Measurements from ENCODE around the gene EXD3.

EXD3 gene

GRCh38 chr9:137304383-137305059, 118.4 kb downstream of the EXD3 start:
- TF ChIP-seq, protein P1, sequence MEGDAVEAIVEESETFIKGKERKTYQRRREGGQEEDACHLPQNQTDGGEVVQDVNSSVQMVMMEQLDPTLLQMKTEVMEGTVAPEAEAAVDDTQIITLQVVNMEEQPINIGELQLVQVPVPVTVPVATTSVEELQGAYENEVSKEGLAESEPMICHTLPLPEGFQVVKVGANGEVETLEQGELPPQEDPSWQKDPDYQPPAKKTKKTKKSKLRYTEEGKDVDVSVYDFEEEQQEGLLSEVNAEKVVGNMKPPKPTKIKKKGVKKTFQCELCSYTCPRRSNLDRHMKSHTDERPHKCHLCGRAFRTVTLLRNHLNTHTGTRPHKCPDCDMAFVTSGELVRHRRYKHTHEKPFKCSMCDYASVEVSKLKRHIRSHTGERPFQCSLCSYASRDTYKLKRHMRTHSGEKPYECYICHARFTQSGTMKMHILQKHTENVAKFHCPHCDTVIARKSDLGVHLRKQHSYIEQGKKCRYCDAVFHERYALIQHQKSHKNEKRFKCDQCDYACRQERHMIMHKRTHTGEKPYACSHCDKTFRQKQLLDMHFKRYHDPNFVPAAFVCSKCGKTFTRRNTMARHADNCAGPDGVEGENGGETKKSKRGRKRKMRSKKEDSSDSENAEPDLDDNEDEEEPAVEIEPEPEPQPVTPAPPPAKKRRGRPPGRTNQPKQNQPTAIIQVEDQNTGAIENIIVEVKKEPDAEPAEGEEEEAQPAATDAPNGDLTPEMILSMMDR (IDR thresholded peaks at IDR 0.05; ENCODE audit: insufficient read depth, low read length) = no peak
- TF ChIP-seq POLR2AphosphoS5 (IDR thresholded peaks at IDR 0.05; ENCODE audit: low read depth) = no peak
- TF ChIP-seq GABPA (IDR thresholded peaks at IDR 0.05; ENCODE audit: low read depth) = no peak
- TF ChIP-seq SPI1 (IDR thresholded peaks at IDR 0.05; ENCODE audit: borderline replicate concordance, low read depth) = no peak
- TF ChIP-seq, protein P2, sequence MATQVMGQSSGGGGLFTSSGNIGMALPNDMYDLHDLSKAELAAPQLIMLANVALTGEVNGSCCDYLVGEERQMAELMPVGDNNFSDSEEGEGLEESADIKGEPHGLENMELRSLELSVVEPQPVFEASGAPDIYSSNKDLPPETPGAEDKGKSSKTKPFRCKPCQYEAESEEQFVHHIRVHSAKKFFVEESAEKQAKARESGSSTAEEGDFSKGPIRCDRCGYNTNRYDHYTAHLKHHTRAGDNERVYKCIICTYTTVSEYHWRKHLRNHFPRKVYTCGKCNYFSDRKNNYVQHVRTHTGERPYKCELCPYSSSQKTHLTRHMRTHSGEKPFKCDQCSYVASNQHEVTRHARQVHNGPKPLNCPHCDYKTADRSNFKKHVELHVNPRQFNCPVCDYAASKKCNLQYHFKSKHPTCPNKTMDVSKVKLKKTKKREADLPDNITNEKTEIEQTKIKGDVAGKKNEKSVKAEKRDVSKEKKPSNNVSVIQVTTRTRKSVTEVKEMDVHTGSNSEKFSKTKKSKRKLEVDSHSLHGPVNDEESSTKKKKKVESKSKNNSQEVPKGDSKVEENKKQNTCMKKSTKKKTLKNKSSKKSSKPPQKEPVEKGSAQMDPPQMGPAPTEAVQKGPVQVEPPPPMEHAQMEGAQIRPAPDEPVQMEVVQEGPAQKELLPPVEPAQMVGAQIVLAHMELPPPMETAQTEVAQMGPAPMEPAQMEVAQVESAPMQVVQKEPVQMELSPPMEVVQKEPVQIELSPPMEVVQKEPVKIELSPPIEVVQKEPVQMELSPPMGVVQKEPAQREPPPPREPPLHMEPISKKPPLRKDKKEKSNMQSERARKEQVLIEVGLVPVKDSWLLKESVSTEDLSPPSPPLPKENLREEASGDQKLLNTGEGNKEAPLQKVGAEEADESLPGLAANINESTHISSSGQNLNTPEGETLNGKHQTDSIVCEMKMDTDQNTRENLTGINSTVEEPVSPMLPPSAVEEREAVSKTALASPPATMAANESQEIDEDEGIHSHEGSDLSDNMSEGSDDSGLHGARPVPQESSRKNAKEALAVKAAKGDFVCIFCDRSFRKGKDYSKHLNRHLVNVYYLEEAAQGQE (IDR thresholded peaks at IDR 0.05; ENCODE audit: insufficient replicate concordance, low read depth) = no peak
- H3K27me3 ChIP-seq (ENCODE audit: insufficient read depth, poor library complexity, severe bottlenecking) = peaks cover 44% of the 10 kb centered on the region
- DNase-seq (ENCODE audit: low read depth in 1 of 2, low spot score in 1 of 2) = no peak
- H3K4me3 ChIP-seq (replicated peaks; ENCODE audit: insufficient read depth, low read length) = no peak overlapping the region
- no peak overlapping the region for H3K27ac ChIP-seq (replicated peaks)

DNA sequence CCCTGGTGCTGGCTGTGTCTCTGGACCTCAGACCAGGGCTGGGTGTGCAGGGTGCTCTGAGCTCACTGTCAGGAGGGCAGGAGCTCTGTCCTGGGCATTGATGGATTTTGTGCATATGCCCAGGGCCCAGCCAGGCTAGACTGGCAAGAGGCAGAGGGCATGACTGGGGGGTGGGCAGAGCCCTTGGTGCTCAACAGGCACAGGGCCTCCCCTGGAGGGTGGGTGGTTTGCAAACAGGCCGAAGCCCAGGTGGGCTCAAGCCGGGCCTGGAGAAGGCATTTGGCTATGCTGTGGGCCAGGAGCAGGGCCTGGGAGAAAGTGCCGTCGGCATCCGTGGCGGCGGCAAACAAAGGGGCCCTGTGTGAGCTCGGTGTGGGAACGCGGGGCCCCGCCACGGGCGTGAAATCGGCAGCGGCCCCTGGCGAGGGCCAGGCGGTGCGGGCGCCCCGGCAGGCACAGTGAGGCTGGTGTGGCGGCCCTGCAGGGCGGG, 119.0 kb downstream of the EXD3 start:
- H3K27me3 ChIP-seq (ENCODE audit: insufficient read depth, poor library complexity, severe bottlenecking) = peaks cover 44% of the 10 kb centered on the region
- TF ChIP-seq, protein P2 (IDR thresholded peaks at IDR 0.05; ENCODE audit: insufficient replicate concordance, low read depth) = no peak
- no peak for TF ChIP-seq POLR2AphosphoS5 (IDR thresholded peaks at IDR 0.05; ENCODE audit: low read depth)
- no peak for TF ChIP-seq GABPA (IDR thresholded peaks at IDR 0.05; ENCODE audit: low read depth)
- no peak for TF ChIP-seq SPI1 (IDR thresholded peaks at IDR 0.05; ENCODE audit: borderline replicate concordance, low read depth)
- TF ChIP-seq, protein P1 (IDR thresholded peaks at IDR 0.05; ENCODE audit: insufficient read depth, low read length) = no peak
- no peak overlapping the region for H3K27ac ChIP-seq (replicated peaks)
- DNase-seq (ENCODE audit: low read depth in 1 of 2, low spot score in 1 of 2) = no peak
- H3K4me3 ChIP-seq (replicated peaks; ENCODE audit: insufficient read depth, low read length) = no peak overlapping the region

- TF ChIP-seq POLR2AphosphoS5 (IDR thresholded peaks at IDR 0.05; ENCODE audit: low read depth) (no peak), SPI1 (IDR thresholded peaks at IDR 0.05; ENCODE audit: borderline replicate concordance, low read depth) (peak; percentile 42; the same call in 1 of the 2 replicates)
- H3K27me3 ChIP-seq (ENCODE audit: insufficient read depth, poor library complexity, severe bottlenecking) = peaks cover 44% of the 10 kb centered on the region
- DNase-seq (ENCODE audit: low read depth in 1 of 2, low spot score in 1 of 2) = no peak
- no peak overlapping the region for H3K4me3 ChIP-seq (replicated peaks; ENCODE audit: insufficient read depth, low read length)
- no peak overlapping the region for H3K27ac ChIP-seq (replicated peaks)
Measured at GRCh38 chr9:137303151-137303892, 119.6 kb downstream of the EXD3 start.

GRCh38 chr9:137302449-137303150, 120.4 kb downstream of the EXD3 start:
- peak overlapping the region; percentile 43 for H3K4me3 ChIP-seq (replicated peaks; ENCODE audit: insufficient read depth, low read length)
- TF ChIP-seq GABPA (IDR thresholded peaks at IDR 0.05; ENCODE audit: low read depth) = no peak
- TF ChIP-seq SPI1 (IDR thresholded peaks at IDR 0.05; ENCODE audit: borderline replicate concordance, low read depth) = no peak
- TF ChIP-seq, protein P1 (IDR thresholded peaks at IDR 0.05; ENCODE audit: insufficient read depth, low read length) = no peak
- TF ChIP-seq POLR2AphosphoS5 (IDR thresholded peaks at IDR 0.05; ENCODE audit: low read depth) = no peak
- TF ChIP-seq, protein P2 (IDR thresholded peaks at IDR 0.05; ENCODE audit: insufficient replicate concordance, low read depth) = no peak
- peaks cover 39% of the 10 kb centered on the region for H3K27me3 ChIP-seq (ENCODE audit: insufficient read depth, poor library complexity, severe bottlenecking)
- no peak overlapping the region for H3K27ac ChIP-seq (replicated peaks)
- peak in 1 of 2 experiments; percentile 44 for DNase-seq (ENCODE audit: low read depth in 1 of 2, low spot score in 1 of 2)

Measured in HL-60 (cell line).